IPS-NIHi7 (cell line): Measurements from ENCODE around the gene ABCC8.

Source experiments
- DNase-seq: peaks from one replicate; pipeline ENCODE4 v3.0.0; 2012; ENCODE audit warnings: mixed read lengths; ENCODE audit errors: extremely low spot score

ABCC8 gene

DNA sequence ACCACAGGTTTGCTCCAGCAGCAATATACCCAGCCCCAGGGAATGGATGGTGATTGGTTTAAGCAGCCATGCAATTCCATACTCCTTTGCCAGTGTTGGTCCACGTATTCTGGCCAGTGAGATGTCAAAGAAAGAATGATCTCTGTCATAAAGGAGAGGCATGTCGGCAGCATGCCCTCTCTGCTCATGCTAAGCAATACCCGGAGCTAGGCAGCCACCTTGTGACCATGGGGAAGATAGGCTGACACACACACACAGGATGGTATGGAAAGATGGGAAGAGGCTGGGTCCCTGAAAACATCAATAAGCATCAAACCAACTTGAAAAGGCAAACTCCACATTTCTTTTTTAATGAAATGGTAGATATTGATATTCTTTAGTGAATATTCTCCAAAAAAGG lies 5.1 kb downstream of the ABCC8 start:
- no peak for DNase-seq

DNA sequence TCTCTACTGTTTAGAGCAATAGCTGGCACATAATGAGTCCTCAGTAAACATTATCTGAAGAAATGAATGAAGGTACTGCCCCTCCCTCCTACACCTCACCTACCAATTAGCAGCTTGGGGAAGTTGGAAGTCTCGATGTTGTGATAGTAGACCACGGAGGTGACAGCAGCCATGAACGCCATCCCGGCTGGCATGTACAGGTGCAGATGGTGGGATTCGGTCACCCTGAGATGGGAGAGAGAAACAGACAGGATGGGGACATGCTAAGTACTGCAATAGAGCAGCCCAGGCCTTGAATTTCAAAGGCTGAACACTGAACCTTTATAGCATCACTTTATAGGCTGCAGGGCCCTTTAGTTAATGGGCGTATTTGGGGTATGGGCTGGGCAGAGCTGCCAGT lies 6.6 kb downstream of the ABCC8 start:
- no peak for DNase-seq

DNA sequence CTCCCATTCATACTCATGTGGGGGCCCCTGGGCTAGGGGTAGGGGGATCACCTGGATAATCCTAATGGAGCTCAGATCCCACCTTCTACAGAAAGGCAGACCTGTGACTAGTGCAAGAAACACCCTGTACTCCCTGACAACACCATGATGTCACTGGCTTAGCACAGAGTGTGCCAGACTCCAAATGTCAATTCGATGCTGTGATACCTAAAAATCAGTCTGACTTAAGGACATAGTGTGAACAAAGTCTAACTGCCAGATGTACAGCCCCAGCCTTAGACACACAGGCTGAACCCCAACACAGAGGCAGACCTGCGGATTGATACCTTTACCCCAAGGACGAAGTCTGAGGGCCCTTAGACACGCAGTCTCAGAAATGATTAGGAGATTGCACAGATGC lies 8.5 kb downstream of the ABCC8 start:
- DNase-seq: no peak

DNA sequence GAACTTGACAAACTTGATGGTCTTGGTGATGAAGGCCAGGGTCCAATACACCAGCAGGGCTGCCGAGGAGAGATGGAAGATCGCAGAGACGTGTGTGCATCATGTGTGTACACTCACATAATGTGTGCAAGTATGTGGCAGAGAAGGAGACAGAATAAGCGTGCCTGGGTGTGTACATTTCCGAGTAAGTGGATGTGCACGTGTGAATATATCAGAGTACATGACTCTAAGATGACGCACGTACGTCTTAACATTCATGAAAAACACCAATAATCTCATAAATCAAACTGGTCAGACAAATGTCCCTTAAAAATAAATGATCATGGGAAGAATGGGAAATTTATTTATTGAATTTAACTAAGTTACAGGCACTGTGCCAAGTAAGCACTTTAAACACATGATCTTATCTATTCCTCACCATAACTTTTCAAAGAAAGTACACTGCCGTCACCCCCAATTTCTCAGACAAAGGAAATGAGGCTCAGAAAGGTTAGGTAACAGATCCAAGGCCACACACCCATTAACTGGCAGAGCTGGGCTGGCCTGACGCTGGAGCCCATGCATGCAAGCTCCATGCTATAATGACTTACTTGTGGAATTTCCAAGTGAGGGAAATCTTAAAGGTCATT lies 13.0 kb downstream of the ABCC8 start:
- DNase-seq: no peak

DNA sequence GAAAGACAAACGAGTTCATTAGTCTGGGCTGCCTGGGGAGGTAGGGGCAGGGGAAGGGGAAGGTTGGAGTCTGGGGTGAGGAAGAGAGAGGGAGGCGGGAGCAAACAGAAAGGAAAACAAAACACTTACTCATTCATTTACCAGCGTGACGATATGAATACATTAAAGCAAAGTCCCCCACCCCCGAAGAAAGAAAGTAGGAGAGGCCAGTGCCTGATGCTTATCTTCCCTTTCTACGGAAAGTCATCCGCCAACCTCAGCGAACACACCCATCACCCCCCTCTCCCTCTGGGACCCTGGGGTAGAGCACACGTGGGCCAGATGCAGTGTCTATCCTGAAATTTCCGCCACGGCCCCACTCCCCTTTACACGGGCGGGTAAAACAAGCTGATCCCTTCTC lies 13.7 kb downstream of the ABCC8 start:
- DNase-seq: no peak

DNA sequence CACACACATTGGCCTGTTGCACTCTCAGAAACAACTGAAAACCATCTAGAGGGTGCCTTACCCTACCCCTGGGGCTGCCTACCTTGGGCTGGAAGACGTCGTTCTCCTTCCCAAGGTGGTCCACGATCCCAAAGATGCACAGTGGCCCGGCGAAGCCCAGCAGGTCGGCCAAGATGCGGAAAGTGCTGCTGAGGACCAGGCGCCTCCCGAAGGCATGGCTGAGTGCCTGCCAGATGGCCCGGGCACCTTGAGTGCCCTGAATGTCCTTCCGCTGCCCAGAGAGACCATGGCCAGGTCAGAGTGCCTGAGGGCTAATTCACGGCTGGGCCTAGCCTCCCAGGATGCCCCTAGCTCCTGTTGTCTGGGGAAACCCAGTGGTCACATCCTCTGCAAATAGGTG lies 16.2 kb downstream of the ABCC8 start:
- DNase-seq: no peak

DNA sequence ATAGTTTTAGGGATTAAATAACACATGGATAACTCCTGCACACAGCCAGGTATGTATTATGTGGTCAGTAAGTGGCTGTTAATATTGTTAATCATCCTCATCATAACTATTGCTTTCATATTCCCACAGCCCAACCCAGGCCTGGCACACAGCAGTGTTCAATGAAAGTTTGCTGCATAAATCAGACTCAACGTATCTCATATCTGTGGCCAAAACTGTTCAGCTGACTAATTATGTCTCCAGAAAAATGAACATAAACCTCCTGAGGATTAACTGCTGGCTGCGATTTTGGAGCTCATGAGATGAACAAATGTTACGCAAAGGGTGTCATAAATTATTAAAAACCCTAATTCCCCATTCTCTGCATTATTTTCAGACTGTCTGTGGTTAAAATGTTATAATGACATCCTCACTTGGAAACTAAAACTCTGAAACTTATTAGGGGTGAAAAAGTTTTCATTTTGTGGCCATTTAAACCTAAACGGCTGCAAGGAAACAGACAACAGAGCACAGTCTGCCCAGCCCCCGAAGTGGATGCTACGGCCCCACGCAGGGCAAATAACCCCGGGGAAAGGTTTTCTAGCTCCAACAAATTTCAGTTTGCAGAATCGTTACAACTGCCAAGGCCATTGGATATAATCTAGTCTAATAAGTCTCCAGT lies 17.3 kb downstream of the ABCC8 start:
- DNase-seq: no peak

DNA sequence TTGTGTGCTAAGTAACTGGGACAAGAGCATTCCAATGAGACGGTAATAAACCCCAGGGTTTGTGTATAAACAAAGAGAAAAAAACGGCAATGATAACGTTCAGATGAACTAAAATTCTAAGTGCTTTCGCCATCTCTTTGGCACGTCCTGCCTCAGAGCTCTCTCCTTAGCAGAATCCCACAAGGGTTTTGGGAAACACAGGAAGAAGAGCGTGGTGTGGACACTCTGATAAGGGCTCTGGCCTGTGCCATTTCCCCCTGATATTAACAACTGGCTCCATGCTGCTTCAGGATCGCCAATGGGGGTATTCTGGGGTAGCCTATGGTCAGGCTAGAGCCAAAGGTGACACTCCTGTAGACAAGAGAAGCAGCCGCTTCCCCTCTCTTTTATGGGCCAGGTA lies 18.4 kb downstream of the ABCC8 start:
- no peak for DNase-seq

DNA sequence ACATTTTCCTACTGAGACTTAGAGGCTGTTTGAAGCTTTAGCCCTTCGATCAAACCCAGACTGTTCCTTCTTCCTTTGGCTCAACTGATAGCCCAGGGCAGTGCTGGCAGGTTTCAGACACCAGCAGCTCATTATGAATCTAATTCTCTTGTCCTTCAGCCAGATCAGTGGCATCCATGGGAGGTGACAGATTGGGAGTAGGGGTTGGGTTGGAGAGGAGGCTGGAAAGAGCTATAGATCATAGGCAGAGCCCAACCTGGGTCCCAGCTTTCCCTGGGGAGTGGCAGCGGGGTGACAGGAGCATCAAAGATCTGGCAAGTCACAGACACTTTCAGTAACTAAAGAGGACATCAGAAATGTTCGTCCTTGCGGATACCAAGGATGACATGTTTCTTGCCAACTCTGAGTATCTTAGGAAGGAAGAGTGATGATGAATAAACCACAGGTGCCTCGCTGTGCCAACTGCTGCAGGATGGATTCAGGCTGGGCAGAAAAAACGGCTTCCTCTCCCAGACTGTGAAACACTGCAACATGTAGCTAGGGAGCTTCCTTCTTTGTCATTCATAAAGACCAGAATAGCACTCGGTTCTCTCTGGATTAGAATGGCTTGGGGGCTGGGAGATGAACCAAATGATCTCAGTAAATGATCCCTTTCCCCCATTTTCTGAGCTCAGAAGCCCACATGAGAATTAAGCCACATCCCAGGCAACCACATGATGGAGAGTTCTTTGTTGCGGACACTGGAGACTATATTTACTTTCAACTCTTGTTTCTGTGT lies 19.1 kb downstream of the ABCC8 start:
- peak; percentile 37 for DNase-seq

DNA sequence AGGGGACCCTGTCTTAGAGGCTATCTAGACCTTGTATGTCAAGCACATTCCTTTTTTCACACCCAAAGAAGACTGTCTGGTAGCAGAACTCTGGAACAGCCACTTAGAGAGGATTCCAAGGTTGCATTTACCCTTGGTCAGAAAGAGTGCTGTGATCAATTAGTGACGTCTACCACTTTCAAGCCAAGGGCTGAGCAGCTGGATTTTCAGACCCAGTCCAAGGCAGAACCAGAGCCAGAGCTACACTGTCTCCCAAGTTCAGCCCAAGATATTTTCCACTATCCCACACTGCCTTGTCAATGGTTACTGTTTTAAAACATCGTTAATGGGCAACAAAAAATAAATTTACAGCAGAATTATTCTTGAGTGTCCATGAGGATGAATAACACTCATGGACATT lies 24.0 kb downstream of the ABCC8 start:
- DNase-seq: no peak

DNA sequence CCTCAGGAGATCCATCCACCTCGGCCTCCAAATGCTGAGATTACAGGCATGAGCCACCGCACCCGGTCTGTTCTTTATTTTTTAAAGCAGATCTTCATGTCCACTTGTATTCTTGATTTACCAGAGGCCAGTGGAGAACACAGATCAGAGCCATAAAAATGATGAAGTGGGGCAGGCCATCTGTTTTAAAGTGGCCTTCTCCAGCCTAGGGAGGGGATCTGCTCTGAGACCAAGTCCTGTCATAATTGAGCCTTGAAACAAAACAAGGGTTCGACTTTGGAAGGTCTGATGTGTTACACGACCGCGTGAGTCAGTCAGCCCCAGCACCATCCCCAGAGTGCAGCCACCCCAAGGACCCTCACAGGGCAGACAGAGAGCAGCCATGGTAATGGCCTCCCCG lies 27.5 kb downstream of the ABCC8 start:
- no peak for DNase-seq

DNA sequence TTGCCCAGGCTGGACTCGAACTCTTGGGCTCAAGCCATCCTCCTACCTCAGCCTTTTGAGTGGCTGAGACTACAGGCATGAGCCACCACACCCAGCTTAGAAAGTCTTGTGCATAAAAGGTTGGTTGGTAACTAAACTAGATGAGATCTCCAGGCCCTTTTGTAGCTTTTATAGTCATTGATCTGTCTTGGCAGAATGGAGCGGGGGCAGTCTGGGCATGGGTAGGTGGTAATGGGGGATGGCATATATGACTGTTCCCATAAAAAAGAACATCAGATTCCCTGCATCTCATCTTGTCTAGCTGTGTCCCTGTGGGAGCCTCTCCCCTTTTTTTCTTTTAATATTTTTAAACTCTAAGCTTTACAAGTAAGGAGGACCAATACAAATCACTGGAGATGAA lies 30.2 kb downstream of the ABCC8 start:
- DNase-seq: no peak

DNA sequence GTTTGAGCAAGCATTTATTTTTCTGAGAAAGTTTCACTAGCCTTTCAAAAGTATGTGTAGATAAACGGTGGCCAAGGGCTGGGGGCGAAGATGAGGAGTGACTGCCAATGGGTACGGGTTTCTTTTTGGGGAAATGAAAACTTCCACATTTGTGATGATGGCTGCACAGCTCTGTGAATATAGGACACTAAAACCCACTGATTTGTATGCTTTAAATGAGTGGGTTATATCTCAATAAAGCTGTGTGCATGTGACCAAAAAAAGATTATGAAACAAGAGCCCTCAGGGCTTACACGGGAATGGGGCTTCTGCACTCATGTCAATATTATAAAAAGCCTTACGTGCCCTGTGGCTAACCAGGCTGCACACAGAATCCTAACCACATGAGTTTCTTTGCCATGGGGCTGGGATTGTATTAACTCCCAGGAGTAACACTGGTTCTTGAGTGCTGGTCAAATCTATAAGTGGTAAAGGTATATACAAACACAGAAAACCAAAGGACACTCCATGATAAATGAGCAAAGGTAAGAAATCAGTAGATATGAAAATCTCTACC lies 31.3 kb downstream of the ABCC8 start:
- no peak for DNase-seq

DNA sequence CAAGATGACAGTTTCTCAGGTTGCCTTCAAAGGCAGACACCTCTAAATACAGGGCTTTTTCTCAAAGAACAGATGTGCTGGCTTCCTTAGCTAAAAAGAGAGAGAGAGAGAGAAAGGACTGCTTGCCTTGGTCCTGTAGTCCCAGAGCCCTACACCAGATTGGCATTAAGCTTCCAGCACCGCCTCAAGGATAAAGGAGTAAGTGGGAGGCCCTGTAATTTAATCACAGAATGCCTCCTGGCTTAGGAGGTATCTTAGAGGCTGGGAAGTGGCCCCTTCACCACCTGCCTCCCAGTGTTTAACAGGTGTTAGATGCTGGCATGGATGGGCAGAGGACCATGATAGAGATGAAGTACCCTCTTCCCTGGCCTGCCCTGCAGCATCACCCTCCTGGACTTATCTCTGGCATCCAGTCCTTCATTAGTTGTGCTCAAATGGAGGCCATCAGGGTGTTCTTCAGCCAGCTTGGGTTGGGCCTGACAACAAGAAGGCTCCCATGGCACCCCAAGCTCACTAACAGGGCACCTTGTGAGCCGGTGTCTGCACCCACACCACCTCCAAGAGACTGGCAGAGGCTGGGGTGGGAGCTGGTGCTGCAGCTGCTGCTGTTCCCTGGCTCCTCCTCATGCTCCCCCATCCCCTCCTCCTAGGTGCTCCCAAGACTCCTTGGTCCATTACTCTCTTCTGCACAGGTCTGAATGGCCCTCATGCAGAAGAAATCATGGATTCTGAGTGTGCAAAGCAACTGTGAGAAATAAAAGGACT lies 32.5 kb downstream of the ABCC8 start:
- DNase-seq: no peak

DNA sequence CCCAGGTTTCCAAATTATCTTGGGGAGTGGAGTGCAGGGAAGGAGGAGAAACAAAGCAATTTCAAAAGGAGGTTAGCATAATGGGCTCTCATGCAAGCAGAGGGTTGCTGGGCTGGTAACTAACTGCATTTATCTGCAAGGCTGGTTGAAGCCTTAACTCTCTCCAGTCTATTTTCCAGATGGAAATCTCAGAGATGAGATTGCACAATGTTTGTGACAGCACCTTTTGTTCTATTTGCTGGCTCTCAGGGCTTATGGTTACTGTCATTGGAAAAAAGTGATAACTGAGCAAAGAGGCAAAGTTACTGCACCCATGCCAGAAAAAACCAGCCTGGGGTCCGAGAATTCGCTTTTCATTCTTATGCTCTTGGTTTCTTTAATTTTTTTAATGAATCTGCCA lies 33.2 kb downstream of the ABCC8 start:
- no peak for DNase-seq

DNA sequence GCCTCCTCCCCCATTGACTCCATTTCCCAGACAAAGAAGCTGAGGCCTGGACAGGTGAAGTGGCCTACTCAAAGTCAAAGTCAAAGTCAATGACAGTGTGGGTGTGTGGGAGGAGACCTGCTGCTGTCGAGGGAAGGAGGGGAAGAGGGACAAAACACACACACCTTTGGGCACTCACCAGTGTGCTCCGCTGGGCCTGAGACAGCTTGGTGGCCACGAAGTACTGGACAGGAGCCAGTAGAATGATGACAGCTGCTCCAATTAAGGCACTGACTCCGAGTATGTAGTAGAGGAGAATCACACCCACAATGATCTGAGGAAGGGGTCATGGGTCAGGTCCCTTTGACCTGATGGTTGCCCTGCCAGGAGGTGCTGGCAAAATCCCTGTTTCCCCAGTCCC lies 33.6 kb downstream of the ABCC8 start:
- no peak for DNase-seq

DNA sequence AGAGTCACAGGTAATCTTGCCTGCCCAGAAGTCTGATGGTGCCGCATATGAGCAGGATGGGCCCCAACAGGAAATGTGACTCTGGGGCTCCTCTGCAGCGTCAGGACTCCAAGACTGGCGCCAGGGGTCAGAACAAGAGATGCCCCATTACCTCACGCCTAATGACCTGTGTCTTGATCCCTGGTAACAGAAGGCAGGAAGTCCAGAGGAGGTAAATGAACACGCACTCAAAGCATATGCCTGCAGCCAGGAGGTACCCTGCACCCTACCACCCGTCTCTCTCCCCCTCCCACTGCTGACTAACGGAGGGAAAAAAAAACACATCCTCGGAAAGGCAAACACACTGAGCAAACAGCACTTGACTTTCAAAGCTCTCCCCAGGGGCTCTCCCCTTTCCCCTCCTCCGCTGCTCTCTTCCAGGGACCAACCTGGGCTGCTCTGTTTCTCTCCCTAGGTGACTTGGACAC lies 37.3 kb downstream of the ABCC8 start:
- peak; percentile 66 for DNase-seq

DNA sequence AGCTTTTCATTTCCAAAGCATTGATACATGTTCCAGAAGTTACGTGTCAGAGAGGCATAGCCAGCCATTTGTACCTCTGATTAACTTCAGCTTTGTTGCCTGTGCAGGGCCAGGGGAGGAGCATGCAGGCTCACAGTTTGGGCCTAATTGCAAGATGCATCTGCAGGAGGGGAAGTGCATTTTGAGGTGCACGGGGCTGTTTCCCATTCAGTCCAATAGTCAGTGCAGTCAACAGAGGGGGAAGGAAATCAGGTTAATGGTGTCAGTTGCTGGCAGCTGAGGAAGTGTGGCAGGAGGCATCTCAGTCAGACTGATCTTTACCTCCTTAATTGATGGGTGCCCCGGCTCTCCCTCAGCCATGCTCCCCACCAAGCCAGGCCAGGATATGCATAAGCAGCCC lies 39.3 kb downstream of the ABCC8 start:
- DNase-seq: no peak

DNA sequence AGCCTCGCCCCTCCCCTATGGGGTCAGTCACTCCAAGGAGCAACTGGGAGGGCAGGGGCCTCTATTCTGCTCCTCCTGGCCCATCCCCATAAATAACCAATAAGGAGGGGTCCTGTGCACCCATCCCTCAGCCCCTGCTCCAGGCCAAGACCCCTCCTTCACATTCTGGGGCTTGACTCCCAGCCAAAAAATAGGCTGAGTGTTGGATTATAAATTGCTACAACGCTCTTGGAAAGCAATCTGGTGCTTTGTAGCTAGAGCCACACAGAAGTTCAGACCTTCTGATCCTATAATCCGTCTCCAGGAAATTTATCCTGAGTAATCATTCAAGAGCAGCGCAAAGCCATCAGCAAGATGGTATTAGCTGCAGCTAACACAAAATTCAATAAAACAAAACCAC lies 42.5 kb downstream of the ABCC8 start:
- no peak for DNase-seq

DNA sequence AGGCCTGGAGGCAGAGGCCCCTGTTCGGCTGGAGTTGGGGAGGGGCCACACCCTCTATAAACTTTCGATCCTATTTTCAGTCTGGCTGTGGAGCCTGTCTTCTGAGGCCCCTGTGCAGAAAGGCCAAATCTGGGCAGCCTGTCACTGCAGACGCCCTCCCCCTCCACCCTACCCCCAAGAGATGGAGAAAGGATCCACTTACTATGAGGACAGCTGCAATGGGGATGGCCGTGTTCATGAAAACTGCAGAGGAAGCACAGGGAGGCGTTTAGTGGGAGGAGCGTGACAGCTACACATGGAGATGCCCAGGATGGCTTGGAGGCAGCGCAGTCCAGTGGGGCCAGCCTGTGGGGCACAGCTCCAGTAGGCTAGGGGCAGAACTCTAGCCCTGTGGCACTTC lies 44.6 kb downstream of the ABCC8 start:
- no peak for DNase-seq

DNA sequence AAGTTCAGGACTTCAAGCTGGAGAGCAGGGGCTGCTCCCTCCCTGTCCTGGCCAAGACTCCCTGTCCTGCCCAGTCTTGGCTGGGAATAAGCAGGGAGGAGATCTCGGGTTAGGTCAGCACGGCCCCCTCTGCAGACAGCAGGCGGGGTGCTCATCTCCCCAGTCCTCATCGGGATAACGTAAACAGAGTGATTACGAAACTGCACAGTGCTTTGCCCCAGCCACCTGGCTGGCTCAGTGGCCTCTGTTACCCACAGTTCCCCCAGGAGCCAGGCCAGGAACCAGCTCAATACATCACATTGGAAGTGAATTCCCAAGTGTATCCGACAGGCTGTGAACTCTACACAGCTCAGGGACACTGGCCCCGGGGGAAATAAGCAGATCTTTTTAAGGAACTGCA lies 45.5 kb downstream of the ABCC8 start:
- DNase-seq: no peak

DNA sequence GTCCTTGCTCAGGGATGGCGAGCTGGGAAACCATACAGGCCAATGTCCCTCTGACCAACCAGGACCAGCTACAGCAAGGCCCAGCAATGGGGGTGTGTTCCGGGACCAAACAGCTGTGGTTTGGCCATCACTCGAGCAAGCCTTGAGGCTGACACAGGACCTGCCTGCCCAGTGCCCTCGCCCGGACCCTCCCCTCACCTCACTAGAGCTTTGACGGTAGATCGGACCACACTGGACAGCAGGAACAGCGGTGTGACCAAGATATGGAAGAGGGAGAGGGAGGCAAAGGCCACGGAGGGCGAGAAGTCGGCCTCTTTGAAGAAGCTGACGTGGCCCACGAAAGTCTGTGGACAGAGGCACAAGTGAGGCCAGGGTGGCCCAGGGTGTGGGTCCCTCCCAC lies 46.0 kb downstream of the ABCC8 start:
- DNase-seq: no peak
